HepG2 (cell line): ENCODE results near the gene CLDN16. TPM values are rescaled to one million over a fixed set of nuclear protein-coding genes. Genes with fewer than 3 reads are reported as not detected.

ENCODE experiments used
- ATAC-seq: fragments of 200-7000 bp; cut with Tn5 transposase; 3 replicates; pipeline ENCODE4 v1.9.1; 2020; ENCODE audit warnings: mild to moderate bottlenecking, moderate library complexity
- BruUV-seq: library from RNA; stranded (reverse); fragments of 400-500 nt; replicated peaks from 2 replicates; lab custom pipeline; 2021; lab: Mats Ljungman, UMichigan
- CTCF ChIA-PET: fragments of 300-600 bp; formaldehyde crosslinking; extraction: SDS; loops from one replicate; lab custom pipeline; 2021; ENCODE audit warnings: low total read pairs, inconsistent platforms, low intra/inter-chr PET ratio; lab: Yijun Ruan, JAX
- POLR2A ChIA-PET: fragments of 350-600 bp; sonication (Branson Sonifier 250); formaldehyde crosslinking; loops from one replicate; lab custom pipeline; 2020; ENCODE audit warnings: antibody characterized with exemption, inconsistent platforms; lab: Yijun Ruan, JAX
- DNase-seq: peaks from one replicate; pipeline ENCODE4 v3.0.0-alpha.2; 2015; ENCODE audit warnings: low spot score
- FAIRE-seq: peaks from 3 replicates; lab custom pipeline; 2011; peaks lifted over from hg19 to GRCh38; lab: Jason Lieb, UNC
- H2AFZ ChIP-seq: one replicate; pipeline ENCODE4 v1.6.1; 2011; ENCODE audit warnings: low read length, inconsistent platforms
- H3K27ac ChIP-seq: fragments of 300-600 bp; 3 replicates; pipeline ENCODE4 v1.8.0; 2011; ENCODE audit warnings: mixed run types, mild to moderate bottlenecking, mixed read lengths, low read length, inconsistent platforms; ENCODE audit not compliant: insufficient read depth; ENCODE audit errors: extremely low read length
- H3K27me3 ChIP-seq, 2 experiments: fragments of 200-600 bp in 1 of 2; 2 replicates in 1 of 2; 3 replicates in 1 of 2; pipeline versions ENCODE4 v1.6.0 to v1.8.0; 2011; ENCODE audit warnings: low read length in 2 of 2, mild to moderate bottlenecking in 2 of 2, moderate library complexity in 2 of 2, inconsistent platforms in 1 of 2; ENCODE audit not compliant: insufficient read depth in 2 of 2, control insufficient read depth in 1 of 2
- H3K36me3 ChIP-seq, 2 experiments: fragments of 200-600 bp in 1 of 2; replicated peaks in 1 of 2; 2 replicates in 1 of 2; 3 replicates in 1 of 2; pipeline versions ENCODE4 v1.5.1 to v1.8.0; 2011; ENCODE audit warnings: low read length in 2 of 2, inconsistent platforms in 1 of 2; ENCODE audit not compliant: insufficient read depth in 2 of 2, control insufficient read depth in 1 of 2
- H3K4me1 ChIP-seq: 2 replicates; pipeline ENCODE4 v1.5.1; 2012; ENCODE audit warnings: low read length, inconsistent platforms; ENCODE audit not compliant: insufficient read depth
- H3K4me2 ChIP-seq: 2 replicates; pipeline ENCODE4 v1.6.0; 2011; ENCODE audit warnings: low read depth, low read length, inconsistent platforms
- H3K4me3 ChIP-seq, 3 experiments: fragments of 200-600 bp in 1 of 3; sonication (generic), shearing (Covaris generic) in 1 of 3; replicated peaks in 1 of 3; 2 replicates each; pipeline ENCODE4 v1.5.1; 2011 to 2016; ENCODE audit warnings: low read length in 3 of 3, inconsistent platforms in 2 of 3, low read depth in 2 of 3, mild to moderate bottlenecking in 2 of 3, control low read depth in 1 of 3, mixed read lengths in 1 of 3; ENCODE audit not compliant: insufficient read depth in 1 of 3
- H3K79me2 ChIP-seq: one replicate; pipeline ENCODE4 v1.6.1; 2011; ENCODE audit warnings: low read length, inconsistent platforms; ENCODE audit not compliant: insufficient read depth
- H3K9ac ChIP-seq: 2 replicates; pipeline ENCODE4 v1.6.0; 2011; ENCODE audit warnings: mild to moderate bottlenecking, low read depth, low read length, inconsistent platforms; ENCODE audit not compliant: insufficient read depth
- H3K9me3 ChIP-seq: 2 replicates; pipeline ENCODE4 v1.5.1; 2012; ENCODE audit warnings: mild to moderate bottlenecking, low read length
- H4K20me1 ChIP-seq: 2 replicates; pipeline ENCODE4 v1.6.0; 2011; ENCODE audit warnings: inconsistent platforms, mild to moderate bottlenecking, low read length, moderate library complexity; ENCODE audit not compliant: insufficient read depth
- FOXA1 ChIP-seq, 2 experiments: fragments of 450-650 bp in 1 of 2; sonication (generic) in 1 of 2; formaldehyde crosslinking in 1 of 2; IDR thresholded peaks; 2 replicates each; pipeline versions ENCODE4 v1.4.0 to v1.6.1; 2016 to 2020; ENCODE audit warnings: missing genetic modification reagents in 1 of 2
- MYC ChIP-seq: sonication (generic); formaldehyde crosslinking; IDR thresholded peaks from 2 replicates; pipeline ENCODE4 v1.9.0; 2021; ENCODE audit warnings: missing genetic modification reagents, borderline replicate concordance
- RAD21 ChIP-seq: fragments of 450-650 bp; formaldehyde crosslinking; IDR thresholded peaks from 2 replicates; pipeline ENCODE4 v1.5.0; 2020; ENCODE audit warnings: mild to moderate bottlenecking
- RBM39 ChIP-seq: fragments of 200-400 bp; formaldehyde crosslinking; IDR thresholded peaks from one replicate; pipeline ENCODE4 v1.6.1; 2018; ENCODE audit warnings: antibody characterized with exemption, mild to moderate bottlenecking, low read depth, low read length; ENCODE audit not compliant: poor library complexity, severe bottlenecking
- RFXAP ChIP-seq: sonication (generic); formaldehyde crosslinking; IDR thresholded peaks from 2 replicates; pipeline ENCODE4 v1.4.0; 2020; ENCODE audit warnings: missing genetic modification reagents, borderline replicate concordance
- ZNF230 ChIP-seq: sonication (generic); formaldehyde crosslinking; IDR thresholded peaks from 2 replicates; pipeline ENCODE4 v1.4.0; 2020; ENCODE audit warnings: mild to moderate bottlenecking, missing genetic modification reagents
- ZNF260 ChIP-seq: sonication (generic); formaldehyde crosslinking; IDR thresholded peaks from 2 replicates; pipeline ENCODE4 v1.4.0; 2020; ENCODE audit warnings: missing genetic modification reagents, low read depth, mild to moderate bottlenecking, borderline replicate concordance
- ZNF746 ChIP-seq: sonication (generic); formaldehyde crosslinking; IDR thresholded peaks from 2 replicates; pipeline ENCODE4 v1.8.0; 2022; ENCODE audit warnings: mild to moderate bottlenecking, missing genetic modification reagents
- ZNF841 ChIP-seq: sonication (generic); formaldehyde crosslinking; IDR thresholded peaks from 2 replicates; pipeline ENCODE4 v1.8.1; 2023; ENCODE audit warnings: missing genetic modification reagents, borderline replicate concordance
- WGBS: methylation state at CpG from one replicate; pipeline ENCODE4 v1.1.6; 2017; ENCODE audit warnings: low lambda C conversion rate; 5-methylcytosine and 5-hydroxymethylcytosine counted together
- in situ Hi-C: cut with HindIII; loops from 2 replicates; pipeline ENCODE4 v1.10.0; 2017; ENCODE audit warnings: low pct_unique_long_range_greater_than_20kb; ENCODE audit not compliant: extremely low pct_ligation_motif_present
- intact Hi-C: fragments of 100-400 bp; cut with micrococcal nuclease; formaldehyde crosslinking; loops from one replicate; pipeline ENCODE4 v1.10.0; 2022; ENCODE audit not compliant: unreplicated experiment
- polyA plus RNA-seq, 8 experiments: library from polyadenylated mRNA; depleted of rRNA in 3 of 8; stranded (reverse) in 7 of 8; unstranded in 1 of 8; fragments of >200 nt; fragmentation: Illumina TruSeq in 4 of 8; extraction: Trizol in 4 of 8; gene quantifications; 2 replicates each; pipeline versions ENCODE4 v1.2.1 to v1.2.3, GENCODE V29; 2011 to 2016; ENCODE audit warnings: low read depth in 4 of 8, missing spikeins in 1 of 8, mixed read lengths in 1 of 8; ENCODE audit not compliant: insufficient read depth in 1 of 8
- total RNA-seq, 5 experiments: library from RNA; depleted of rRNA; stranded (reverse); fragments of >200 nt; fragmentation: Illumina TruSeq; extraction: Trizol; gene quantifications; 2 replicates each; pipeline ENCODE4 v1.2.3, GENCODE V29; 2016; ENCODE audit warnings: low read depth in 1 of 5
- TF ChIP-seq, protein P1 (sequence below): sonication (generic); formaldehyde crosslinking; IDR thresholded peaks from 2 replicates; pipeline ENCODE4 v1.8.0; 2022; ENCODE audit warnings: low read depth, missing genetic modification reagents
- TF ChIP-seq, protein P2 (sequence below), 2 experiments: sonication (generic) in 1 of 2; formaldehyde crosslinking in 1 of 2; IDR thresholded peaks; 2 replicates each; pipeline versions ENCODE4 v1.4.0 to v1.6.1; 2018 to 2020; ENCODE audit warnings: missing genetic modification reagents in 2 of 2, borderline replicate concordance in 1 of 2, low read depth in 1 of 2, mild to moderate bottlenecking in 1 of 2, missing biosample characterization in 1 of 2

The CLDN16 gene
- total and polyA plus RNA-seq, 2 of the 13 experiments (the other 11 are each of a cell fraction or from before 2014, with no cell fraction given), result 0.13 to 0.24 TPM

GRCh38 chr3:190370369-190370768 is 17.6 kb upstream of the CLDN16 start:
- H3K9me3 ChIP-seq, result no peaks in the 10 kb centered on the region
- DNase-seq, result no peak
- no peaks in the 10 kb centered on the region for H3K36me3 ChIP-seq
- TF ChIP-seq ZNF230 (CRISPR knock-in tag) (no peak), MYC (CRISPR knock-in tag) (no peak), ZNF746 (no peak), RFXAP (CRISPR knock-in tag) (no peak)
- TF ChIP-seq, protein P1, sequence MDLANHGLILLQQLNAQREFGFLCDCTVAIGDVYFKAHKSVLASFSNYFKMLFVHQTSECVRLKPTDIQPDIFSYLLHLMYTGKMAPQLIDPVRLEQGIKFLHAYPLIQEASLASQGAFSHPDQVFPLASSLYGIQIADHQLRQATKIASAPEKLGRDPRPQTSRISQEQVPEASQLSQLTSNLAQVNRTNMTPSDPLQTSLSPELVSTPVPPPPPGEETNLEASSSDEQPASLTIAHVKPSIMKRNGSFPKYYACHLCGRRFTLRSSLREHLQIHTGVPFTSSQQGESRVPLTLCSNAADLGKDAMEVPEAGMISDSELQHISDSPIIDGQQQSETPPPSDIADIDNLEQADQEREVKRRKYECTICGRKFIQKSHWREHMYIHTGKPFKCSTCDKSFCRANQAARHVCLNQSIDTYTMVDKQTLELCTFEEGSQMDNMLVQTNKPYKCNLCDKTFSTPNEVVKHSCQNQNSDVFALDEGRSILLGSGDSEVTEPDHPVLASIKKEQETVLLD (CRISPR knock-in tag), result no peak
- TF ChIP-seq, all 625 proteins: peak for 0
- intact Hi-C loops, result no loop called here
- no peak for ATAC-seq
- Histone ChIP-seq H2AFZ (no peak overlapping the region), H3K9ac (no peak overlapping the region), H3K79me2 (no peaks in the 10 kb centered on the region), H3K4me1 (peaks cover 28% of the 10 kb centered on the region), H3K27ac (no peak overlapping the region), H3K4me3 (no peak overlapping the region), H3K4me2 (no peak overlapping the region), H4K20me1 (no peaks in the 10 kb centered on the region), H3K27me3 (no peaks in the 10 kb centered on the region)
- CTCF ChIA-PET, result no interaction called here
- FAIRE-seq, result no peak
- 69% methylated on average over 2 of the region's 2 CpGs for WGBS
- POLR2A ChIA-PET, result no interaction called here
- in situ Hi-C loops, result no loop called here
- no TSS peak for BruUV-seq

GRCh38 chr3:190371152-190371551 is 16.8 kb upstream of the CLDN16 start:
- no peak for DNase-seq
- Histone ChIP-seq H3K4me2 (no peak overlapping the region), H3K4me3 (no peak overlapping the region), H2AFZ (no peak overlapping the region), H3K4me1 (peaks cover 34% of the 10 kb centered on the region), H3K9ac (no peak overlapping the region), H3K27ac (no peak overlapping the region), H3K27me3 (no peaks in the 10 kb centered on the region), H3K79me2 (no peaks in the 10 kb centered on the region), H4K20me1 (no peaks in the 10 kb centered on the region), H3K36me3 (no peaks in the 10 kb centered on the region), H3K9me3 (no peaks in the 10 kb centered on the region)
- POLR2A ChIA-PET, result no interaction called here
- CTCF ChIA-PET, result no interaction called here
- in situ Hi-C loops, result no loop called here
- BruUV-seq, result no TSS peak
- no peak for ATAC-seq
- FAIRE-seq, result no peak
- WGBS, result 38% methylated on average over 2 of the region's 2 CpGs
- intact Hi-C loops, result no loop called here
- TF ChIP-seq ZNF230 (CRISPR knock-in tag) (no peak), ZNF841 (CRISPR knock-in tag) (no peak), RAD21 (CRISPR knock-in tag) (no peak), ZNF260 (CRISPR knock-in tag) (no peak), FOXA1 (IDR thresholded peaks at IDR 0.05) (no peak), FOXA1 (CRISPR knock-in tag; IDR thresholded peaks at IDR 0.05) (no peak), RBM39 (no peak)
- TF ChIP-seq, protein P2, sequence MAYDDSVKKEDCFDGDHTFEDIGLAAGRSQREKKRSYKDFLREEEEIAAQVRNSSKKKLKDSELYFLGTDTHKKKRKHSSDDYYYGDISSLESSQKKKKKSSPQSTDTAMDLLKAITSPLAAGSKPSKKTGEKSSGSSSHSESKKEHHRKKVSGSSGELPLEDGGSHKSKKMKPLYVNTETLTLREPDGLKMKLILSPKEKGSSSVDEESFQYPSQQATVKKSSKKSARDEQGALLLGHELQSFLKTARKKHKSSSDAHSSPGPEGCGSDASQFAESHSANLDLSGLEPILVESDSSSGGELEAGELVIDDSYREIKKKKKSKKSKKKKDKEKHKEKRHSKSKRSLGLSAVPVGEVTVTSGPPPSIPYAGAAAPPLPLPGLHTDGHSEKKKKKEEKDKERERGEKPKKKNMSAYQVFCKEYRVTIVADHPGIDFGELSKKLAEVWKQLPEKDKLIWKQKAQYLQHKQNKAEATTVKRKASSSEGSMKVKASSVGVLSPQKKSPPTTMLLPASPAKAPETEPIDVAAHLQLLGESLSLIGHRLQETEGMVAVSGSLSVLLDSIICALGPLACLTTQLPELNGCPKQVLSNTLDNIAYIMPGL (CRISPR knock-in tag; IDR thresholded peaks at IDR 0.05; ENCODE audit: borderline replicate concordance in 1 of 2, low read depth in 1 of 2), result no peak
